Activated CD8-positive, alpha-beta memory T cell treated with anti-CD3 and anti-CD28 coated beads, Interleukin-2, amount 50 U/mL, for 4 hours (primary cell): ENCODE measurements around the gene TMEM38B.
A peak's percentile ranks its signal among the peaks of the same experiment; 100 is the strongest.

Source experiments
- DNase-seq: peaks from one replicate; pipeline ENCODE4 v3.0.0-alpha.2; 2020

The TMEM38B gene

GRCh38 chr9:105694190-105694847 is at the start of gene TMEM38B:
TMEM38B (plus strand) TSS chr9:105694541; CDS start chr9:105694661, 120 bp downstream.
- peak; percentile 80 for DNase-seq

GRCh38 chr9:105646879-105647594 is 47.3 kb upstream of the TMEM38B start:
- DNase-seq: no peak

- no peak for DNase-seq
Measured at GRCh38 chr9:105647595-105648349, 46.6 kb upstream of the TMEM38B start.

- DNase-seq: no peak
Measured at GRCh38 chr9:105651806-105652205, 42.5 kb upstream of the TMEM38B start.

GRCh38 chr9:105656131-105656921 is 38.0 kb upstream of the TMEM38B start:
- DNase-seq: no peak

GRCh38 chr9:105658351-105658750 is 36.0 kb upstream of the TMEM38B start:
- no peak for DNase-seq

GRCh38 chr9:105661011-105661410 is 33.3 kb upstream of the TMEM38B start:
- DNase-seq: no peak

- no peak for DNase-seq
Measured at GRCh38 chr9:105662184-105663104, 31.9 kb upstream of the TMEM38B start, which contains the start of gene TAL2. TAL2 (plus strand) TSS chr9:105662457; CDS start chr9:105662497, 40 bp downstream.

- DNase-seq: no peak
Measured at GRCh38 chr9:105663914-105664313, 30.4 kb upstream of the TMEM38B start.

GRCh38 chr9:105667867-105668266 is 26.5 kb upstream of the TMEM38B start:
- DNase-seq: no peak

- DNase-seq: no peak
Measured at GRCh38 chr9:105670315-105670714, 24.0 kb upstream of the TMEM38B start.

GRCh38 chr9:105670775-105671174 is 23.6 kb upstream of the TMEM38B start:
- DNase-seq: no peak

GRCh38 chr9:105672711-105673234 is 21.6 kb upstream of the TMEM38B start:
- DNase-seq: no peak

GRCh38 chr9:105673850-105674387 is 20.4 kb upstream of the TMEM38B start:
- DNase-seq: no peak

- no peak for DNase-seq
Measured at GRCh38 chr9:105676351-105676923, 17.9 kb upstream of the TMEM38B start.

- DNase-seq: no peak
Measured at GRCh38 chr9:105678163-105678562, 16.2 kb upstream of the TMEM38B start.

GRCh38 chr9:105678781-105679180 is 15.6 kb upstream of the TMEM38B start:
- no peak for DNase-seq

GRCh38 chr9:105679257-105680022 is 14.9 kb upstream of the TMEM38B start:
- no peak for DNase-seq

GRCh38 chr9:105681313-105681712 is 13.0 kb upstream of the TMEM38B start:
- DNase-seq: no peak

- no peak for DNase-seq
Measured at GRCh38 chr9:105681724-105682123, 12.6 kb upstream of the TMEM38B start.
